ENCODE data around the gene RAC3.

Gene RAC3

GRCh38 chr17:82079001-82079677 lies 47.7 kb downstream of the RAC3 start:
- Histone ChIP-seq H4K20me1 (ENCODE audit: insufficient read depth, low read length) (peaks cover 66% of the 10 kb centered on the region), H3K36me3 (ENCODE audit: insufficient read depth, low read length) (peaks cover 64% of the 10 kb centered on the region), H3K4me2 (ENCODE audit: insufficient read depth, low read length) (no peak overlapping the region), H3K27me3 (ENCODE audit: insufficient read depth, low read length, poor library complexity) (no peaks in the 10 kb centered on the region), H3K4me3 (ENCODE audit: low read depth in 1 of 2, low read length in 2 of 2) (no peak overlapping the region), H3K9me3 (ENCODE audit: insufficient read depth, low read length, severe bottlenecking) (no peaks in the 10 kb centered on the region), H3K9ac (ENCODE audit: low read depth, low read length) (no peak overlapping the region), H3K4me1 (ENCODE audit: insufficient read depth, low read length) (no peaks in the 10 kb centered on the region), H3K79me2 (ENCODE audit: insufficient read depth, low read length) (no peaks in the 10 kb centered on the region), H3K27ac (ENCODE audit: low read length) (no peak overlapping the region), H2AFZ (ENCODE audit: low read depth, low read length) (no peak overlapping the region)
- DNase-seq (no peak), ATAC-seq (ENCODE audit: insufficient read depth, low read depth) (no peak)
- TF ChIP-seq, protein P1, sequence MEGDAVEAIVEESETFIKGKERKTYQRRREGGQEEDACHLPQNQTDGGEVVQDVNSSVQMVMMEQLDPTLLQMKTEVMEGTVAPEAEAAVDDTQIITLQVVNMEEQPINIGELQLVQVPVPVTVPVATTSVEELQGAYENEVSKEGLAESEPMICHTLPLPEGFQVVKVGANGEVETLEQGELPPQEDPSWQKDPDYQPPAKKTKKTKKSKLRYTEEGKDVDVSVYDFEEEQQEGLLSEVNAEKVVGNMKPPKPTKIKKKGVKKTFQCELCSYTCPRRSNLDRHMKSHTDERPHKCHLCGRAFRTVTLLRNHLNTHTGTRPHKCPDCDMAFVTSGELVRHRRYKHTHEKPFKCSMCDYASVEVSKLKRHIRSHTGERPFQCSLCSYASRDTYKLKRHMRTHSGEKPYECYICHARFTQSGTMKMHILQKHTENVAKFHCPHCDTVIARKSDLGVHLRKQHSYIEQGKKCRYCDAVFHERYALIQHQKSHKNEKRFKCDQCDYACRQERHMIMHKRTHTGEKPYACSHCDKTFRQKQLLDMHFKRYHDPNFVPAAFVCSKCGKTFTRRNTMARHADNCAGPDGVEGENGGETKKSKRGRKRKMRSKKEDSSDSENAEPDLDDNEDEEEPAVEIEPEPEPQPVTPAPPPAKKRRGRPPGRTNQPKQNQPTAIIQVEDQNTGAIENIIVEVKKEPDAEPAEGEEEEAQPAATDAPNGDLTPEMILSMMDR (IDR thresholded peaks at IDR 0.05; ENCODE audit: borderline replicate concordance, extremely low read depth, low read length, poor library complexity, severe bottlenecking), result no peak
- no peak for TF ChIP-seq EZH2 (IDR thresholded peaks at IDR 0.05; ENCODE audit: borderline replicate concordance, low read depth, low read length, severe bottlenecking)

- ATAC-seq (ENCODE audit: insufficient read depth, low read depth) (no peak), DNase-seq (no peak)
- H4K20me1 ChIP-seq (ENCODE audit: insufficient read depth, low read length), result peaks cover 75% of the 10 kb centered on the region
- no peak for TF ChIP-seq EZH2 (IDR thresholded peaks at IDR 0.05; ENCODE audit: borderline replicate concordance, low read depth, low read length, severe bottlenecking)
- TF ChIP-seq, protein P1 (IDR thresholded peaks at IDR 0.05; ENCODE audit: borderline replicate concordance, extremely low read depth, low read length, poor library complexity, severe bottlenecking), result no peak
- no peaks in the 10 kb centered on the region for H3K4me1 ChIP-seq (ENCODE audit: insufficient read depth, low read length)
- H3K36me3 ChIP-seq (ENCODE audit: insufficient read depth, low read length), result peaks cover 75% of the 10 kb centered on the region
- no peak overlapping the region for H3K4me2 ChIP-seq (ENCODE audit: insufficient read depth, low read length)
- H2AFZ ChIP-seq (ENCODE audit: low read depth, low read length), result no peak overlapping the region
- H3K4me3 ChIP-seq (ENCODE audit: low read depth in 1 of 2, low read length in 2 of 2), result no peak overlapping the region
- H3K27ac ChIP-seq (ENCODE audit: low read length), result no peak overlapping the region
- H3K27me3 ChIP-seq (ENCODE audit: insufficient read depth, low read length, poor library complexity), result no peaks in the 10 kb centered on the region
- H3K9me3 ChIP-seq (ENCODE audit: insufficient read depth, low read length, severe bottlenecking), result no peaks in the 10 kb centered on the region
- no peak overlapping the region for H3K9ac ChIP-seq (ENCODE audit: low read depth, low read length)
- H3K79me2 ChIP-seq (ENCODE audit: insufficient read depth, low read length), result no peaks in the 10 kb centered on the region
Observed at GRCh38 chr17:82080048-82080788, 48.7 kb downstream of the RAC3 start.

DNA sequence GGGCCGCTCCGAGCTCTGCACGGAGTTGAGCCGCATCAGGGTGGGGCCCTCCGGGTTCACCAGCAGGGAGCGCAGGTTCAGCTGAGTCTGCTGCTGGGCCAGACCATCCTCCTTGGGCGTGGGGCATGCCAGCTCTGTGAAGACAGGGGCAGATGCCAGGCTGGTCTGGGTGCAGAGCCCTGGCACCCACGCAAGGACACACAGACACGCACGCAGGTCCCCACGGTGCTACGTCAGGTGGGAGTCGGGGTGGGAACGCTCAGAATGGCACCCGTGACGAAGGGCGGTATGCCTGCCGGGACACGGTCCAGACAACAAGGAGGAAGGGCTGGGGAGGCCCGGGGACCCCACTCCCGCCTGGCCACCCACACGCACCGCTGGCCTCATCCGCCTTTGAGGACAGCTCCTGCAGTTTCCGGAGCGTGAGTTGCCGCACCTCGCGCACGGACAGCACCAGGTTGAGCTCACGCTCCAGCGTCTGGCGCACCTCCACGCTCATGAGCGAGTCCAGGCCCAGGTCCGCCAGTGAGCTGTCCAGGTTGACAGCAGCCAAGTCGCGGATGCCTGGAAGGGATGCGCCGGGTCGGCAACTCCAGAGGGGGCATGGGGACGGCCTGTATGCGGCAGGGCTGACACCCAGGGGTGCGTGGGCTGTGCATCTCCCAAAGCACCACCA lies 49.4 kb downstream of the RAC3 start:
- Histone ChIP-seq H3K4me1 (ENCODE audit: insufficient read depth, low read length) (no peaks in the 10 kb centered on the region), H4K20me1 (ENCODE audit: insufficient read depth, low read length) (peaks cover 81% of the 10 kb centered on the region), H3K9me3 (ENCODE audit: insufficient read depth, low read length, severe bottlenecking) (no peaks in the 10 kb centered on the region), H3K36me3 (ENCODE audit: insufficient read depth, low read length) (peaks cover 82% of the 10 kb centered on the region), H3K9ac (ENCODE audit: low read depth, low read length) (no peak overlapping the region), H3K4me3 (ENCODE audit: low read depth in 1 of 2, low read length in 2 of 2) (no peak overlapping the region), H3K27ac (ENCODE audit: low read length) (no peak overlapping the region), H3K27me3 (ENCODE audit: insufficient read depth, low read length, poor library complexity) (no peaks in the 10 kb centered on the region), H3K4me2 (ENCODE audit: insufficient read depth, low read length) (no peak overlapping the region), H3K79me2 (ENCODE audit: insufficient read depth, low read length) (no peaks in the 10 kb centered on the region; the same call in 1 of the 2 replicates), H2AFZ (ENCODE audit: low read depth, low read length) (no peak overlapping the region)
- no peak for TF ChIP-seq EZH2 (IDR thresholded peaks at IDR 0.05; ENCODE audit: borderline replicate concordance, low read depth, low read length, severe bottlenecking)
- TF ChIP-seq, protein P1 (IDR thresholded peaks at IDR 0.05; ENCODE audit: borderline replicate concordance, extremely low read depth, low read length, poor library complexity, severe bottlenecking), result no peak
- no peak for ATAC-seq (ENCODE audit: insufficient read depth, low read depth)
- DNase-seq, result no peak

All from DND-41 (cell line).